Measurements from ENCODE around the gene CXXC5. TPM values are rescaled to one million over a fixed set of nuclear protein-coding genes. Genes with fewer than 3 reads are reported as not detected.

Gene CXXC5
- total and polyA plus RNA-seq, 2 of the 4 experiments (the other 2 are of a cell fraction), result 24.9 to 35.7 TPM

GRCh38 chr5:139668924-139669661, 20.9 kb downstream of the CXXC5 start:
- no peaks in the 10 kb centered on the region for H3K9me3 ChIP-seq (ENCODE audit: control insufficient read depth, insufficient read depth, low read length)
- in situ Hi-C loops (cut with MboI; ENCODE audit: low sequenced_read_pairs) (no loop called here), intact Hi-C loops (cut with micrococcal nuclease) (no loop called here), dilution Hi-C loops (cut with HindIII; ENCODE audit: low sequenced_read_pairs, unreplicated experiment) (no loop called here)
- ATAC-seq (ENCODE audit: low read depth) (no peak), DNase-seq (no peak)
- H3K27me3 ChIP-seq (ENCODE audit: control insufficient read depth, insufficient read depth, low read length), result no peaks in the 10 kb centered on the region
- H2BK20ac ChIP-seq (ENCODE audit: low read depth, low read length), result peak overlapping the region; percentile 12; the same call in 1 of the 2 replicates
- H4K8ac ChIP-seq (ENCODE audit: low read depth in 2 of 2, low read length in 2 of 2), result peak overlapping the region; percentile 87 to 94
- peaks cover 14% of the 10 kb centered on the region for H4K20me1 ChIP-seq (ENCODE audit: insufficient read depth, low read length)
- H3K56ac ChIP-seq (ENCODE audit: extremely low read depth, insufficient read depth, low read length), result peak overlapping the region; percentile 90; the same call in 1 of the 2 replicates
- peak overlapping the region; percentile 90 for H3K27ac ChIP-seq (ENCODE audit: insufficient read depth, low read length)
- peak overlapping the region; percentile 82 for H2BK120ac ChIP-seq (ENCODE audit: low read depth, low read length)
- H3K4me1 ChIP-seq (ENCODE audit: control insufficient read depth, insufficient read depth, low read length), result peaks cover 27% of the 10 kb centered on the region
- peak overlapping the region; percentile 96 for H4K91ac ChIP-seq (ENCODE audit: insufficient read depth, low read depth, low read length)
- H3K4ac ChIP-seq (ENCODE audit: low read depth, low read length), result peak overlapping the region; percentile 89
- H2BK15ac ChIP-seq (ENCODE audit: low read depth, low read length), result peak overlapping the region; percentile 42; the same call in 2 of the 3 replicates
- peak overlapping the region; percentile 90 for H2AFZ ChIP-seq (replicated peaks; ENCODE audit: low read length, poor library complexity)
- WGBS, 2 experiments (ENCODE audit: extremely low coverage in 2 of 2, insufficient read length in 1 of 2), result 80% methylated on average over 3 of the region's 18 CpGs; no CpG with 5 or more reads in 1 of the 2 experiments
- H3K4me3 ChIP-seq (ENCODE audit: insufficient read depth, low read depth, low read length), result no peak overlapping the region
- peak overlapping the region; percentile 80 for H3K9ac ChIP-seq (ENCODE audit: low read depth, low read length)
- H3K9me1 ChIP-seq (ENCODE audit: insufficient read depth, low read length), result peaks cover 22% of the 10 kb centered on the region
- POLR2A ChIA-PET (ENCODE audit: unreplicated experiment), result no interaction called here
- peak overlapping the region; percentile 68 for H3K4me2 ChIP-seq (ENCODE audit: low read depth, low read length)
- peak overlapping the region; percentile 93 for H2AK5ac ChIP-seq (ENCODE audit: low read depth, low read length)
- peak overlapping the region; percentile 84 for H3K18ac ChIP-seq (ENCODE audit: low read depth, low read length)
- peak overlapping the region; percentile 87 for H2BK5ac ChIP-seq (ENCODE audit: low read depth, low read length, poor library complexity, severe bottlenecking)
- H4K5ac ChIP-seq (ENCODE audit: low read depth, low read length), result peak overlapping the region; percentile 96
- peak overlapping the region; percentile 76 for H3K14ac ChIP-seq (replicated peaks; ENCODE audit: low read depth, low read length)
- CTCF ChIA-PET, result no interaction called here
- peaks cover 28 to 88% of the 10 kb centered on the region in 2 experiments for H3K79me1 ChIP-seq (ENCODE audit: low read depth in 1 of 2, low read length in 2 of 2)
- peak overlapping the region; percentile 88 for H2AK9ac ChIP-seq (replicated peaks; ENCODE audit: low read depth, low read length, poor library complexity)
- no TSS peak for BruUV-seq (replicated peaks)
- TF ChIP-seq BHLHE40 (IDR thresholded peaks at IDR 0.05; ENCODE audit: low read depth, low read length), result no peak
- TF ChIP-seq NFE2L2 (IDR thresholded peaks at IDR 0.05; ENCODE audit: low read depth, low read length), result no peak
- H3K23ac ChIP-seq (ENCODE audit: low read depth, low read length), result peak overlapping the region; percentile 86
- H3K36me3 ChIP-seq (ENCODE audit: control insufficient read depth, insufficient read depth, low read length), result peaks cover 3% of the 10 kb centered on the region; the same call in 1 of the 2 replicates

Measured in IMR-90 (cell line).